GM19468 (cell line): Measurements from ENCODE around the gene HPSE2.

ENCODE experiments used
- ATAC-seq: cut with Tn5 transposase; IDR thresholded peaks from one replicate; pipeline ENCODE4 v1.9.1; 2021; ENCODE audit warnings: mild to moderate bottlenecking, moderate library complexity, moderate number of reproducible peaks; ENCODE audit not compliant: unreplicated experiment; ENCODE audit errors: extremely low read depth

Gene HPSE2

GRCh38 chr10:98638920-98639319, 596.7 kb downstream of the HPSE2 start:
- no peak for ATAC-seq

GRCh38 chr10:98636921-98637329, 598.7 kb downstream of the HPSE2 start:
- ATAC-seq = no peak

GRCh38 chr10:98632456-98633150, 603.0 kb downstream of the HPSE2 start:
- no peak for ATAC-seq

GRCh38 chr10:98628206-98628605, 607.4 kb downstream of the HPSE2 start:
- ATAC-seq = no peak

- ATAC-seq = no peak
These were observed 607.9 kb downstream of the HPSE2 start for GRCh38 chr10:98627711-98628110.

GRCh38 chr10:98624963-98625362, 610.7 kb downstream of the HPSE2 start:
- no peak for ATAC-seq

GRCh38 chr10:98623176-98623575, 612.5 kb downstream of the HPSE2 start:
- no peak for ATAC-seq

GRCh38 chr10:98621630-98622029, 614.0 kb downstream of the HPSE2 start:
- no peak for ATAC-seq

- ATAC-seq = no peak
These were observed 615.1 kb downstream of the HPSE2 start for GRCh38 chr10:98620503-98620902.

- no peak for ATAC-seq
These were observed 616.2 kb downstream of the HPSE2 start for GRCh38 chr10:98619446-98619845.

GRCh38 chr10:98617906-98618520, 617.6 kb downstream of the HPSE2 start:
- ATAC-seq = no peak

- no peak for ATAC-seq
These were observed 622.2 kb downstream of the HPSE2 start for GRCh38 chr10:98613446-98613845.

GRCh38 chr10:98611436-98611835, 624.2 kb downstream of the HPSE2 start:
- no peak for ATAC-seq

GRCh38 chr10:98610836-98611235, 624.8 kb downstream of the HPSE2 start:
- no peak for ATAC-seq

GRCh38 chr10:98610301-98610700, 625.4 kb downstream of the HPSE2 start:
- ATAC-seq = no peak

- no peak for ATAC-seq
These were observed 626.4 kb downstream of the HPSE2 start for GRCh38 chr10:98609265-98609664.

- no peak for ATAC-seq
These were observed 627.2 kb downstream of the HPSE2 start for GRCh38 chr10:98608411-98608810.

- ATAC-seq = no peak
These were observed 633.4 kb downstream of the HPSE2 start for GRCh38 chr10:98602224-98602623.

GRCh38 chr10:98599032-98599610, 636.5 kb downstream of the HPSE2 start:
- no peak for ATAC-seq

GRCh38 chr10:98596404-98596803, 639.2 kb downstream of the HPSE2 start:
- no peak for ATAC-seq

GRCh38 chr10:98589691-98590090, 646.0 kb downstream of the HPSE2 start:
- ATAC-seq = no peak

- no peak for ATAC-seq
These were observed 646.6 kb downstream of the HPSE2 start for GRCh38 chr10:98589007-98589406.
